ENCODE data around the gene CSMD2. TPM values are rescaled to one million over a fixed set of nuclear protein-coding genes. Genes with fewer than 3 reads are reported as not detected.

Gene CSMD2
- total RNA-seq, 2 donors from 2014 or later, result 2.8 to 3.0 TPM

DNA sequence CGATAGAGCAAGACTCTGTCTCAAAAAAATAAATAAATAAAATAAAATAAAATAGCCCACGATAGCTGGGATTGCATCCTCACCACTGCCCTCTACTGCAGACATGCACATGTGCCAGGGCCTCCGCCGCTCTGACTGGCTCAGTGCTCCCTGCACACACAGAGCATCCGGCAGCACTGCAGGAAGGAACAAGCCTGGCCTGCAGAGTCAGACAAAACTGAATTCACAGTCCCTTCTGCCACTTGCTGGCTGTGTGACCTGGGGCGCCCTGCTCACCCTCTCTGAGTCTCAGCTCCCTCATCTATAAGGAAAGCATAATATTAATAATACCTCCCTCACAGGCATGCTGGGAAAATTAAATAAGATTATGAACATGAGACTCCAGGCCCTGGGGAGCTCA lies 35.4 kb downstream of the CSMD2 start:
- TF ChIP-seq, protein P1, sequence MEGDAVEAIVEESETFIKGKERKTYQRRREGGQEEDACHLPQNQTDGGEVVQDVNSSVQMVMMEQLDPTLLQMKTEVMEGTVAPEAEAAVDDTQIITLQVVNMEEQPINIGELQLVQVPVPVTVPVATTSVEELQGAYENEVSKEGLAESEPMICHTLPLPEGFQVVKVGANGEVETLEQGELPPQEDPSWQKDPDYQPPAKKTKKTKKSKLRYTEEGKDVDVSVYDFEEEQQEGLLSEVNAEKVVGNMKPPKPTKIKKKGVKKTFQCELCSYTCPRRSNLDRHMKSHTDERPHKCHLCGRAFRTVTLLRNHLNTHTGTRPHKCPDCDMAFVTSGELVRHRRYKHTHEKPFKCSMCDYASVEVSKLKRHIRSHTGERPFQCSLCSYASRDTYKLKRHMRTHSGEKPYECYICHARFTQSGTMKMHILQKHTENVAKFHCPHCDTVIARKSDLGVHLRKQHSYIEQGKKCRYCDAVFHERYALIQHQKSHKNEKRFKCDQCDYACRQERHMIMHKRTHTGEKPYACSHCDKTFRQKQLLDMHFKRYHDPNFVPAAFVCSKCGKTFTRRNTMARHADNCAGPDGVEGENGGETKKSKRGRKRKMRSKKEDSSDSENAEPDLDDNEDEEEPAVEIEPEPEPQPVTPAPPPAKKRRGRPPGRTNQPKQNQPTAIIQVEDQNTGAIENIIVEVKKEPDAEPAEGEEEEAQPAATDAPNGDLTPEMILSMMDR (IDR thresholded peaks at IDR 0.05), result no peak
- no peaks in the 10 kb centered on the region for H3K9me3 ChIP-seq
- DNase-seq (ENCODE audit: low spot score) (no peak), ATAC-seq (ENCODE audit: insufficient number of reproducible peaks, low FRiP score, low read depth) (no peak)
- no peaks in the 10 kb centered on the region for H3K36me3 ChIP-seq
- H3K27ac ChIP-seq, result no peak overlapping the region
- H3K4me1 ChIP-seq (ENCODE audit: control insufficient read depth in 1 of 2, low read depth in 2 of 2), result no peaks in the 10 kb centered on the region
- no peaks in the 10 kb centered on the region for H3K27me3 ChIP-seq (replicated peaks; ENCODE audit: insufficient read depth)
- no peak overlapping the region for H3K4me3 ChIP-seq

DNA sequence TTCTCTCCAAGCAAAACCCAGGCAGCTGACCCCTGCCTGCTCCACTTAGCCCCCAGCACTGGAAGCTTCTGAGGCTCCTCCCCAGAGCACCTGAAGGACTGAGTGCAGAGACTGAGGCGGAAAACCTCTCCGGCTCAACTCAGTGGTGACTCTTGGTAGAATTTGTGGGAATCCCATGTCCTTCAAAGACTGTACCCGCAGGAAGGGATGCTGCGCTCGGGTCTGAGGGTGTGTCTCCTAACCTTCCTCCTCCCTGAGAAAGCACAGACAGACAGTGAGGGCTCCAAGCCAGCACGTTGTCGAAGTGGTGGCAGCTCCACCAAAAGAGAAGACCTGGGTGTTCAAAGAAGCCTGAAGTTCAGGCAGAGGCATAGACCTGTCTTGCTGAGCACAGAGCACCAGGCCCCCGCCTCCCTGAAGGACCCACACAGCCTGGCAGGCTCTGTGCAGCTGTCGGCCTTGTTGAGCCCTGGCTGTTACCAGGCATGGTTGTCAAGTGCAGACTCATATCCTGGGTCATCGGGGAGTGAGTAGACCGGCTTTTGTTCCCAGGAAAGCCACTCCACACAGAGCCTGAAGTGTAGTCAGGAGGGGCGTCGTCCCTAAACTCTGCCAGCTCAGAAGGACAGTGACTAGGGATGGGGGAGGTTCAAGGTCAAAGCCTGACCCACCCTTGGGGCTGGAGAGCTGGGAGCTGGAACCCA lies 36.7 kb downstream of the CSMD2 start:
- no peak overlapping the region for H3K27ac ChIP-seq
- H3K27me3 ChIP-seq (replicated peaks; ENCODE audit: insufficient read depth), result no peaks in the 10 kb centered on the region
- ATAC-seq (ENCODE audit: insufficient number of reproducible peaks, low FRiP score, low read depth) (no peak), DNase-seq (ENCODE audit: low spot score) (no peak)
- no peak overlapping the region for H3K4me3 ChIP-seq
- TF ChIP-seq, protein P1 (IDR thresholded peaks at IDR 0.05), result no peak
- no peaks in the 10 kb centered on the region for H3K36me3 ChIP-seq
- H3K4me1 ChIP-seq (ENCODE audit: control insufficient read depth in 1 of 2, low read depth in 2 of 2), result no peaks in the 10 kb centered on the region
- no peaks in the 10 kb centered on the region for H3K9me3 ChIP-seq

DNA sequence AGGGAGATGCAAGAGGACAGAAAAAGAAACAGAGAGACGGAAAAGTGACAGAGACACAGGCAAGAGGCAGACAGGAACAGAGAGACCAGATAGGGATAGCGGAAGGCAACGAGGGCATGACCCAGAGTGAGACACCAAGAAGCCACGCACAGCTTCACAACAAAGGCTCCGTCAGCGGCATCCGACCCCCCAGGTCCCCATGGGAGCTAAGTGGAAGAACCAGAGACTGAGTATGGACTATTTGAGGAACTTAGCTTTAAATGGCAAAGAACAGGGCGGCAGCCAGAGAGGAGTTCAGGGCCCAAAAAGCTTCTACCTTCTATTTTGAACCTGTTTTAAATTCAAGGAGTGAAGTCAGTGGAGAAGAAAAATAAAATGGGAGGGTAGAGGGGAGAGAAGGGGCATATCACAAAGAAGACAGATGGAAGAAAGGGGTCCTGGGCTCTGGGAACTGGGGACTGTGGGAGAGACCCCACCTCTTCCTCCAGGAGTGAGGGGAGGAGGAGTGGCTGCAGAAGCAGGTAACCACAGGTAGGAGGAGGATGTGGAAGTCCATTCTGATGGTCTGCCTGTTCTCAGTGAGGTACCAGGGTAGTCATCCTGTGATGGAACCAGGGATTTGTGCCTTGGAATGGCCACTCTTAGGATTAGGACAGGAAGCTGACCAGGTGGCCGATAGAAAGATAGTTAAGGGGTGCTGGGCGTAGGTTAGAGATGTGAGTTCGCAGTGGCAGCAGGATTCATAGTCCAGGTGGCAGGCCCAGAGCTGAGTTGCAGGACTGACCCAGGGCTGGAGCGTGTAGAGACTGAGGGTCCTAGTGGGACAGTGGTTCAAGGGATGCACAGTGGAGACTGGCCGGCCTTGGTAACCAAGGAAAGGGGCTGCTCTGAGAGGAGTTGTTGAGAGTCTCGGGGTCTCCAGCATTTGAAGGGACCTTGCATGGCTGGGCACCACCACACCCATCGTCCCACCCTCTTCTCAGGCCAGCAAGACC lies 37.7 kb downstream of the CSMD2 start:
- H3K27ac ChIP-seq, result no peak overlapping the region
- DNase-seq (ENCODE audit: low spot score) (no peak), ATAC-seq (ENCODE audit: insufficient number of reproducible peaks, low FRiP score, low read depth) (no peak)
- H3K36me3 ChIP-seq, result no peaks in the 10 kb centered on the region
- H3K9me3 ChIP-seq, result no peaks in the 10 kb centered on the region
- TF ChIP-seq, protein P1 (IDR thresholded peaks at IDR 0.05), result no peak
- no peak overlapping the region for H3K4me3 ChIP-seq
- H3K27me3 ChIP-seq (replicated peaks; ENCODE audit: insufficient read depth), result no peaks in the 10 kb centered on the region
- H3K4me1 ChIP-seq (ENCODE audit: control insufficient read depth in 1 of 2, low read depth in 2 of 2), result no peaks in the 10 kb centered on the region

DNA sequence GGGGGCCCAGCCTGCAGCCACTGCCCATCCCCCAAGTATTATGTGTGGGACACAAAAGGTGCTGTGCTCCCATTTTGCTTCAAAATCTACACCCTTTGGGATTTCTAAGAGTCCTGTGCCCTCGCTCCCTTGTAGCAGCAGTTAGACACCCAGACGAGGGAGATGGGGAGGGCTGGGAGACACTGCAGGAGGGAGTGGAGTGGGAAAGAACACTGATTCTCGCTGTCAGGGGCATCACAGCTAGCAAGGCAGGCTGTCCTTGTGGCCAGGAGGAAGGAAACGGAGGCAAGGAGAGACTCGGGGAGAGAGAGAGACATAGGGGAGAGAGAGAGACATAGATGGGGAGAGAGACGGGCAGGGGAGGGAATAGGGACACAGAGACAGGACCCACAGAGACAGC lies 38.5 kb downstream of the CSMD2 start:
- no peaks in the 10 kb centered on the region for H3K4me1 ChIP-seq (ENCODE audit: control insufficient read depth in 1 of 2, low read depth in 2 of 2)
- ATAC-seq (ENCODE audit: insufficient number of reproducible peaks, low FRiP score, low read depth), result no peak
- H3K9me3 ChIP-seq, result no peaks in the 10 kb centered on the region
- H3K4me3 ChIP-seq, result no peak overlapping the region
- H3K27ac ChIP-seq, result no peak overlapping the region
- H3K36me3 ChIP-seq, result no peaks in the 10 kb centered on the region
- TF ChIP-seq, protein P1 (IDR thresholded peaks at IDR 0.05), result no peak
- DNase-seq (ENCODE audit: low spot score), result no peak
- H3K27me3 ChIP-seq (replicated peaks; ENCODE audit: insufficient read depth), result no peaks in the 10 kb centered on the region

DNA sequence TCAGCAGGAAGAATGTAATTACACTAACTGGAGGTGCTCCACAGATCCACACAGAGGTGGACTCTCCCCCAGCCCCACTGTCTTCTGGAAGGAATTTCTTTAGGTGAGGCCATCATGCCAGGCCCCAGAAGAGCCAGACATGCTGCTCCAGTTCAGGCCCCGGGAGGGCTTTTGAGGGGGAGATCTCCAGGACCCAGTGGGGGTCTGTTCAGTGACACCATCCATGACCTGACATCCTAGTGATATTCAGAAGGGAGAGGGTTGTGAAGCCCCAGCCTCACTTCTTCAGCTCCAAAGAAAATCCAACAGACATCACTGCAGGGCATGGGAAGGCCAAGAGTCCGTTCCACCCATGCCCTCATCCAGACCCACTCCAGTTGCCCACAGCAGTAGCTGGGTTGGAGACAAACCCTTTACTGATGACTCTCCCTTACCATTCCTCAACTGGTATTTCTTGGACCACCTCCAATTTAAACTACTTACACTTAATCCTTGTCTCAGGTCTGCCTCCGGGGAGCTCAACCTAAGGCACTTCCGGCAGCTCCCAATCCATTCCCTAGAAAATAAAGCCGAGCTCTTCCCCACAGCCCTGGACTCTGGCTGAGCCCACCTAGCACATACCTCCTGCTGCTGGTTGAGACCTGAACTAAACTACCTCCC lies 39.2 kb downstream of the CSMD2 start:
- no peaks in the 10 kb centered on the region for H3K4me1 ChIP-seq (ENCODE audit: control insufficient read depth in 1 of 2, low read depth in 2 of 2)
- no peak overlapping the region for H3K4me3 ChIP-seq
- TF ChIP-seq, protein P1 (IDR thresholded peaks at IDR 0.05), result no peak
- no peaks in the 10 kb centered on the region for H3K9me3 ChIP-seq
- DNase-seq (ENCODE audit: low spot score) (no peak), ATAC-seq (ENCODE audit: insufficient number of reproducible peaks, low FRiP score, low read depth) (no peak)
- H3K36me3 ChIP-seq, result no peaks in the 10 kb centered on the region
- H3K27me3 ChIP-seq (replicated peaks; ENCODE audit: insufficient read depth), result no peaks in the 10 kb centered on the region
- no peak overlapping the region for H3K27ac ChIP-seq

Measured in thoracic aorta (tissue), 2 donors.